SK-N-SH treated with all-trans-retinoic acid at 6 μM for 48 hours (cell line): Measurements from ENCODE around the gene TRAF3IP3.

Experiments
- ATAC-seq: fragments of 200-7000 bp; cut with Tn5 transposase; 3 replicates; pipeline ENCODE4 v1.9.1; 2020; ENCODE audit warnings: mild to moderate bottlenecking, moderate library complexity
- ARNTL ChIP-seq: fragments of 450-650 bp; formaldehyde crosslinking; IDR thresholded peaks from 2 replicates; pipeline ENCODE4 v1.5.0; 2020; ENCODE audit warnings: low read depth, mild to moderate bottlenecking, moderate library complexity, borderline replicate concordance
- CSDC2 ChIP-seq: fragments of 250-450 bp; sonication (Bioruptor Pico); IDR thresholded peaks from 2 replicates; pipeline ENCODE4 v1.5.0; 2020; ENCODE audit warnings: mild to moderate bottlenecking, moderate library complexity
- GLIS3 ChIP-seq: fragments of 250-450 bp; sonication (Bioruptor Pico); IDR thresholded peaks from 2 replicates; pipeline ENCODE4 v1.5.0; 2020; ENCODE audit warnings: mild to moderate bottlenecking, moderate library complexity
- ISL1 ChIP-seq: fragments of 250-450 bp; sonication (Bioruptor Pico); IDR thresholded peaks from 2 replicates; pipeline ENCODE4 v2.1.2; 2022; ENCODE audit warnings: mild to moderate bottlenecking, moderate library complexity
- SNAI2 ChIP-seq: fragments of 250-450 bp; sonication (Bioruptor Pico); IDR thresholded peaks from 2 replicates; pipeline ENCODE4 v1.5.0; 2020; ENCODE audit warnings: mild to moderate bottlenecking, moderate library complexity
- TCF4 ChIP-seq: fragments of 250-450 bp; sonication (Bioruptor Pico); IDR thresholded peaks from 2 replicates; pipeline ENCODE4 v1.8.0; 2021; ENCODE audit warnings: mild to moderate bottlenecking, moderate library complexity, borderline replicate concordance
- TOX ChIP-seq: fragments of 250-450 bp; sonication (Bioruptor Pico); IDR thresholded peaks from 2 replicates; pipeline ENCODE4 v1.8.0; 2021; ENCODE audit warnings: mild to moderate bottlenecking, moderate library complexity, borderline replicate concordance
- ZC3H10 ChIP-seq: fragments of 250-450 bp; sonication (Bioruptor Pico); IDR thresholded peaks from 2 replicates; pipeline ENCODE4 v1.5.1; 2021; ENCODE audit warnings: mild to moderate bottlenecking, moderate library complexity
- ZFP30 ChIP-seq: fragments of 450-650 bp; formaldehyde crosslinking; IDR thresholded peaks from 2 replicates; pipeline ENCODE4 v1.5.0; 2022; ENCODE audit warnings: mild to moderate bottlenecking, moderate library complexity
- ZNF565 ChIP-seq: fragments of 450-650 bp; formaldehyde crosslinking; conservative IDR thresholded peaks from 2 replicates; pipeline ENCODE4 v1.5.0; 2020; ENCODE audit warnings: low read depth, mild to moderate bottlenecking, moderate library complexity
- ZNF70 ChIP-seq: fragments of 450-650 bp; formaldehyde crosslinking; IDR thresholded peaks from 2 replicates; pipeline ENCODE4 v1.5.0; 2020; ENCODE audit warnings: mild to moderate bottlenecking, moderate library complexity
- ZNF8 ChIP-seq: fragments of 450-650 bp; formaldehyde crosslinking; IDR thresholded peaks from 2 replicates; pipeline ENCODE4 v1.5.0; 2020; ENCODE audit warnings: mild to moderate bottlenecking, moderate library complexity
- TF ChIP-seq, protein P1 (sequence below): fragments of 250-450 bp; sonication (Bioruptor Pico); IDR thresholded peaks from 2 replicates; pipeline ENCODE4 v1.5.1; 2020; ENCODE audit warnings: low read depth, mild to moderate bottlenecking, moderate library complexity

Gene TRAF3IP3

DNA sequence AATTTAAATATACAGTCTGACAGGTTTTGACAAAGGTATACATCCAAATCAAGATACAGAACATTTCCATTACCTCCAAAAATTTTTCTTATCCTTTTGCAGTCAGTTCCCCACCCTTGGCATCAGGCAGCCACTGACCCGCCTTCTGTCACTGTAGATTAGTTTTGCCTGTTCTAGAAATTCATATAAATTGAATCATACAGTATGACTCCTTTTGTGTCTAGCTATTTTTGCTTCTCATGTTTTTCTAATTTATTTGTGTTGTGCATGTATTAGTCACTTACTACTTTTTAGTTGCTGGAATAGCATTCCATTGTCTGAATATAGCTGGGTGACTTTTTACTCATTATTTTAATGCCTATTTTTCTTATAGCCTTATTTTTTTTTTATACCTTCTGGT lies 75.8 kb downstream of the TRAF3IP3 start:
- TF ChIP-seq ZNF565 (CRISPR knock-in tag) (no peak), ZNF8 (CRISPR knock-in tag) (no peak), TCF4 (CRISPR knock-in tag) (no peak), ARNTL (CRISPR knock-in tag) (no peak), ZC3H10 (no peak), ISL1 (CRISPR knock-in tag) (no peak), GLIS3 (no peak), TOX (no peak), ZFP30 (CRISPR knock-in tag) (no peak), CSDC2 (no peak), ZNF70 (CRISPR knock-in tag) (no peak), SNAI2 (no peak)
- TF ChIP-seq, protein P1, sequence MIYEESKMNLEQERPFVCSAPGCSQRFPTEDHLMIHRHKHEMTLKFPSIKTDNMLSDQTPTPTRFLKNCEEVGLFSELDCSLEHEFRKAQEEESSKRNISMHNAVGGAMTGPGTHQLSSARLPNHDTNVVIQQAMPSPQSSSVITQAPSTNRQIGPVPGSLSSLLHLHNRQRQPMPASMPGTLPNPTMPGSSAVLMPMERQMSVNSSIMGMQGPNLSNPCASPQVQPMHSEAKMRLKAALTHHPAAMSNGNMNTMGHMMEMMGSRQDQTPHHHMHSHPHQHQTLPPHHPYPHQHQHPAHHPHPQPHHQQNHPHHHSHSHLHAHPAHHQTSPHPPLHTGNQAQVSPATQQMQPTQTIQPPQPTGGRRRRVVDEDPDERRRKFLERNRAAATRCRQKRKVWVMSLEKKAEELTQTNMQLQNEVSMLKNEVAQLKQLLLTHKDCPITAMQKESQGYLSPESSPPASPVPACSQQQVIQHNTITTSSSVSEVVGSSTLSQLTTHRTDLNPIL = no peak
- peak; percentile 57 for ATAC-seq
